CD4-positive, CD25-positive, alpha-beta regulatory T cell (primary cell): ENCODE data around the gene SDF4. TPM values are rescaled to one million over a fixed set of nuclear protein-coding genes. Genes with fewer than 3 reads are reported as not detected.

ENCODE experiments used
- ATAC-seq, 2 donors: fragments of 150-1000 bp; cut with Tn5 transposase; one replicate each; pipeline ENCODE4 v1.10.0; 2021; ENCODE audit warnings: low read depth in 2 of 2, moderate number of reproducible peaks in 2 of 2, moderate library complexity in 1 of 2
- DNase-seq, 3 donors: peaks; one replicate each; pipeline versions ENCODE4 v3.0.0 to v3.0.0-alpha.2; 2012 to 2022; ENCODE audit warnings: mixed read lengths in 1 of 3
- H3K27ac ChIP-seq: one replicate; pipeline ENCODE4 v1.7.0; 2013; ENCODE audit warnings: mild to moderate bottlenecking, low read length; ENCODE audit not compliant: insufficient read depth, poor library complexity, severe bottlenecking
- H3K27me3 ChIP-seq: one replicate; pipeline ENCODE4 v1.7.0; 2013; ENCODE audit warnings: low read length; ENCODE audit not compliant: control insufficient read depth, insufficient read depth
- H3K36me3 ChIP-seq: one replicate; pipeline ENCODE4 v1.7.0; 2013; ENCODE audit warnings: mild to moderate bottlenecking, low read length, moderate library complexity; ENCODE audit not compliant: control insufficient read depth, insufficient read depth
- H3K4me1 ChIP-seq: 2 replicates; pipeline ENCODE4 v1.7.0; 2013; ENCODE audit warnings: mild to moderate bottlenecking, low read length; ENCODE audit not compliant: insufficient read depth, control insufficient read depth, poor library complexity, severe bottlenecking
- H3K4me3 ChIP-seq: one replicate; pipeline ENCODE4 v1.7.0; 2013; ENCODE audit warnings: low read depth, mild to moderate bottlenecking, low read length, moderate library complexity
- H3K9me3 ChIP-seq, 2 experiments: 1 replicate in 1 of 2; 2 replicates in 1 of 2; pipeline ENCODE4 v1.7.0; 2013; ENCODE audit warnings: low read length in 2 of 2, mild to moderate bottlenecking in 1 of 2, moderate library complexity in 1 of 2; ENCODE audit not compliant: control insufficient read depth in 2 of 2
- H3K27ac Mint-ChIP-seq, 3 donors: one replicate each; pipeline ENCODE4 v1.8.0; 2020 to 2022; ENCODE audit warnings: mild to moderate bottlenecking in 3 of 3, mixed read lengths in 3 of 3, moderate library complexity in 2 of 3
- H3K27me3 Mint-ChIP-seq: one replicate; pipeline ENCODE4 v1.8.0; 2022; ENCODE audit warnings: mild to moderate bottlenecking, mixed read lengths
- H3K36me3 Mint-ChIP-seq: one replicate; pipeline ENCODE4 v1.8.0; 2020; ENCODE audit warnings: mixed read lengths
- H3K4me1 Mint-ChIP-seq, 4 donors: one replicate each; pipeline ENCODE4 v1.8.0; 2020 to 2022; ENCODE audit warnings: mixed read lengths in 4 of 4, mild to moderate bottlenecking in 1 of 4
- H3K4me3 Mint-ChIP-seq, 4 donors: one replicate each; pipeline ENCODE4 v1.8.0; 2020 to 2022; ENCODE audit warnings: mild to moderate bottlenecking in 4 of 4, mixed read lengths in 4 of 4, moderate library complexity in 3 of 4
- H3K9me3 Mint-ChIP-seq, 7 donors: one replicate each; pipeline ENCODE4 v1.8.0; 2020 to 2022; ENCODE audit warnings: mixed read lengths in 7 of 7, mild to moderate bottlenecking in 3 of 7, moderate library complexity in 2 of 7
- polyA plus RNA-seq, 4 donors: library from polyadenylated mRNA; unstranded; fragments of 300-500 nt; fragmentation: Illumina TruSeq; gene quantifications; one replicate each; pipeline ENCODE4 v1.2.3, GENCODE V29; 2021
- total RNA-seq: library from RNA; stranded (reverse); gene quantifications from one replicate; pipeline ENCODE4 v1.2.3, GENCODE V29; 2022

The SDF4 gene
- total and polyA plus RNA-seq, 5 donors from 2014 or later, result 70.3 to 165 (median 103) TPM

- ATAC-seq, result no peak
- Mint-ChIP-seq H3K9me3 (peaks cover 0 to 2% (median 0%) of the 10 kb centered on the region in 7 donors), H3K27ac (no peak overlapping the region), H3K4me1 (peaks cover 0 to 42% (median 13%) of the 10 kb centered on the region in 4 donors), H3K4me3 (peak overlapping the region in 2 of 4 donors; percentile 11 to 35), H3K27me3 (no peaks in the 10 kb centered on the region), H3K36me3 (peaks cover 13% of the 10 kb centered on the region)
- no peak for DNase-seq
- Histone ChIP-seq H3K4me1 (peaks cover 21% of the 10 kb centered on the region), H3K27ac (no peak overlapping the region), H3K36me3 (peaks cover 43% of the 10 kb centered on the region), H3K27me3 (no peaks in the 10 kb centered on the region), H3K4me3 (no peak overlapping the region), H3K9me3 (no peaks in the 10 kb centered on the region)
Measured at GRCh38 chr1:1227386-1227785, 4.4 kb downstream of the SDF4 start.

GRCh38 chr1:1226566-1227362 is 5.0 kb downstream of the SDF4 start:
- Histone ChIP-seq H3K36me3 (peaks cover 47% of the 10 kb centered on the region), H3K4me3 (no peak overlapping the region), H3K27me3 (no peaks in the 10 kb centered on the region), H3K4me1 (peaks cover 21% of the 10 kb centered on the region), H3K27ac (no peak overlapping the region), H3K9me3 (no peaks in the 10 kb centered on the region)
- peaks cover 0 to 2% (median 0%) of the 10 kb centered on the region in 7 donors for H3K9me3 Mint-ChIP-seq
- H3K4me1 Mint-ChIP-seq, result peaks cover 0 to 42% (median 13%) of the 10 kb centered on the region in 4 donors
- H3K27ac Mint-ChIP-seq, result peak overlapping the region in 1 of 3 donors; percentile 74
- no peaks in the 10 kb centered on the region for H3K27me3 Mint-ChIP-seq
- peaks cover 13% of the 10 kb centered on the region for H3K36me3 Mint-ChIP-seq
- peak overlapping the region in 2 of 4 donors; percentile 15 to 47 for H3K4me3 Mint-ChIP-seq
- DNase-seq (no peak), ATAC-seq (no peak)

DNA sequence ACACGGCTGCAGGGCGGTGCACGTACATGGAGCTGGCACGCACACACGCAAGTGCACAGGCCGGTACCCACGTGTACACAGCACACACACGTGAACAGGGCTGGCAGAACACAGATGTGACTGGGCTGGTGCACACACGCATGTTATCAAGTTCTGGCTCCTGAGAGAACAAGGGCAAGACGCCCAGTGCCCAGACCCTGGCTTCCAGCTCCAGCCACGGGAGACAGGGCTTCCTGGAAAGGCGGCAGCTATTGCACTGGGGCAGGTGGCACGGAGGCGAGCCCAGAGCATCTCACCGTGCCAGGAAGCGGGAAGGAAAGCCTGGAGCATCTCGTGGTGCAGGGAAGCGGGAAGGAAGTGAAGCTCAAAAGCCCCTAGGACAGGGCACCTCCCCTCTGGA is 5.9 kb downstream of the SDF4 start:
- H3K36me3 Mint-ChIP-seq, result peaks cover 15% of the 10 kb centered on the region
- H3K27ac Mint-ChIP-seq, result no peak overlapping the region
- Histone ChIP-seq H3K4me3 (no peak overlapping the region), H3K27me3 (no peaks in the 10 kb centered on the region), H3K9me3 (no peaks in the 10 kb centered on the region), H3K4me1 (peaks cover 20% of the 10 kb centered on the region), H3K27ac (no peak overlapping the region), H3K36me3 (peaks cover 53% of the 10 kb centered on the region)
- peaks cover 0 to 37% (median 11%) of the 10 kb centered on the region in 4 donors for H3K4me1 Mint-ChIP-seq
- DNase-seq (no peak), ATAC-seq (no peak)
- peaks cover 0 to 2% (median 0%) of the 10 kb centered on the region in 7 donors for H3K9me3 Mint-ChIP-seq
- no peaks in the 10 kb centered on the region for H3K27me3 Mint-ChIP-seq
- H3K4me3 Mint-ChIP-seq, result peak overlapping the region in 3 of 4 donors; percentile 15 to 47 (median 38)

- Histone ChIP-seq H3K27ac (no peak overlapping the region), H3K4me1 (peaks cover 14% of the 10 kb centered on the region), H3K36me3 (peaks cover 53% of the 10 kb centered on the region), H3K4me3 (no peak overlapping the region), H3K27me3 (no peaks in the 10 kb centered on the region), H3K9me3 (no peaks in the 10 kb centered on the region)
- ATAC-seq (no peak), DNase-seq (no peak)
- Mint-ChIP-seq H3K27me3 (no peaks in the 10 kb centered on the region), H3K9me3 (peaks cover 0 to 2% (median 0%) of the 10 kb centered on the region in 7 donors), H3K4me3 (no peak overlapping the region), H3K4me1 (peaks cover 0 to 36% (median 10%) of the 10 kb centered on the region in 4 donors), H3K36me3 (peaks cover 20% of the 10 kb centered on the region), H3K27ac (no peak overlapping the region)
Measured at GRCh38 chr1:1225238-1225845, 6.5 kb downstream of the SDF4 start.

GRCh38 chr1:1223891-1224290 is 7.9 kb downstream of the SDF4 start:
- peaks cover 0 to 2% (median 0%) of the 10 kb centered on the region in 7 donors for H3K9me3 Mint-ChIP-seq
- Histone ChIP-seq H3K27me3 (no peaks in the 10 kb centered on the region), H3K9me3 (no peaks in the 10 kb centered on the region), H3K36me3 (peaks cover 52% of the 10 kb centered on the region), H3K27ac (no peak overlapping the region), H3K4me1 (peaks cover 16% of the 10 kb centered on the region), H3K4me3 (no peak overlapping the region)
- peaks cover 0 to 30% (median 12%) of the 10 kb centered on the region in 4 donors for H3K4me1 Mint-ChIP-seq
- no peak overlapping the region for H3K27ac Mint-ChIP-seq
- H3K27me3 Mint-ChIP-seq, result no peaks in the 10 kb centered on the region
- H3K36me3 Mint-ChIP-seq, result peaks cover 20% of the 10 kb centered on the region
- DNase-seq (no peak), ATAC-seq (no peak)
- peak overlapping the region in 1 of 4 donors; percentile 52 for H3K4me3 Mint-ChIP-seq

DNA sequence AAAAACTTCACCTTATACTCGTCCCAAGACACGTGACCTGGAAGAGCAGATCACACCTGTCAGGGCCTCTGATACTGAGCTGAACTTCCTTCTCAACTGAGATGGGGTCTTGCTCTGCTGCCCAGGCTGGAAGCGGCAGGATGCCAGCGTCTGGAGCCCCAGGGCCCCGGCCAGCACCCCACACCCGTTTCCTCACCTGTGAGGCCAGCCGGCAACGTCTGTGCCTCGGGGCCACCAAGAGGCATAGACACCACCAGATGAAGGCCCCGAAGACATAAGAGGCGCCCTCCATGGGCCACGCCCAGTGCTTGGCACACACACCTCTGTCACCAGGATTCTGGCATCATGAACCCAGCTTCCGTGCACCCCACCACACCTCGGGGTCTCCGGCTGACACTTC is 8.5 kb downstream of the SDF4 start:
- Histone ChIP-seq H3K27me3 (no peaks in the 10 kb centered on the region), H3K36me3 (peaks cover 46% of the 10 kb centered on the region), H3K9me3 (no peaks in the 10 kb centered on the region), H3K4me3 (no peak overlapping the region), H3K4me1 (peaks cover 17% of the 10 kb centered on the region), H3K27ac (no peak overlapping the region)
- DNase-seq, result no peak
- no peak for ATAC-seq
- H3K27ac Mint-ChIP-seq, result no peak overlapping the region
- no peaks in the 10 kb centered on the region for H3K27me3 Mint-ChIP-seq
- peaks cover 20% of the 10 kb centered on the region for H3K36me3 Mint-ChIP-seq
- peak overlapping the region in 2 of 4 donors; percentile 29 to 40 for H3K4me3 Mint-ChIP-seq
- peaks cover 0 to 2% (median 0%) of the 10 kb centered on the region in 7 donors for H3K9me3 Mint-ChIP-seq
- peaks cover 0 to 27% (median 12%) of the 10 kb centered on the region in 4 donors for H3K4me1 Mint-ChIP-seq

GRCh38 chr1:1222575-1223225 is 9.1 kb downstream of the SDF4 start:
- Mint-ChIP-seq H3K4me3 (peak overlapping the region in 1 of 4 donors; percentile 29), H3K36me3 (peaks cover 20% of the 10 kb centered on the region), H3K9me3 (peaks cover 0 to 2% (median 0%) of the 10 kb centered on the region in 7 donors), H3K27me3 (no peaks in the 10 kb centered on the region), H3K27ac (peak overlapping the region in 2 of 3 donors; percentile 14 to 75), H3K4me1 (peaks cover 0 to 32% (median 12%) of the 10 kb centered on the region in 4 donors)
- no peak overlapping the region for H3K4me3 ChIP-seq
- DNase-seq (no peak), ATAC-seq (no peak)
- no peak overlapping the region for H3K27ac ChIP-seq
- H3K36me3 ChIP-seq, result peaks cover 40% of the 10 kb centered on the region
- no peaks in the 10 kb centered on the region for H3K9me3 ChIP-seq
- H3K4me1 ChIP-seq, result peaks cover 17% of the 10 kb centered on the region
- H3K27me3 ChIP-seq, result no peaks in the 10 kb centered on the region
